Brain microvascular endothelial cell (primary cell): ENCODE measurements around the gene TUBGCP5.

ENCODE experiments used
- DNase-seq: peaks from one replicate; pipeline ENCODE4 v3.0.0-alpha.2; 2020
- H3K27ac ChIP-seq: fragments of 250-450 bp; sonication (Bioruptor Pico); 2 replicates; pipeline ENCODE4 v1.5.1; 2020; ENCODE audit warnings: mild to moderate bottlenecking, moderate library complexity
- H3K27me3 ChIP-seq: fragments of 250-450 bp; sonication (Bioruptor Pico); replicated peaks from 2 replicates; pipeline ENCODE4 v1.5.1; 2020; ENCODE audit warnings: mild to moderate bottlenecking
- H3K36me3 ChIP-seq: fragments of 250-450 bp; sonication (Bioruptor Pico); replicated peaks from 2 replicates; pipeline ENCODE4 v1.5.1; 2020; ENCODE audit warnings: mild to moderate bottlenecking
- H3K4me3 ChIP-seq: 2 replicates; pipeline ENCODE4 v1.5.1; 2011; ENCODE audit warnings: low read depth, mild to moderate bottlenecking, control low read depth, low read length, moderate library complexity
- CTCF ChIP-seq: IDR thresholded peaks from 2 replicates; pipeline ENCODE4 v1.5.1; 2011; ENCODE audit warnings: low read depth, mild to moderate bottlenecking, moderate library complexity, low read length, control low read depth, inconsistent platforms; ENCODE audit errors: missing control alignments
- in situ Hi-C: cut with HindIII; loops from 2 replicates; pipeline ENCODE4 v1.10.0; 2017; ENCODE audit warnings: low sequenced_read_pairs, low pct_ligation_motif_present

TUBGCP5 gene

GRCh38 chr15:22954798-22955543, 84.4 kb downstream of the TUBGCP5 start:
- Histone ChIP-seq H3K4me3 (no peak overlapping the region), H3K36me3 (no peaks in the 10 kb centered on the region), H3K27me3 (no peaks in the 10 kb centered on the region), H3K27ac (no peak overlapping the region)
- no peak for DNase-seq
- TF ChIP-seq CTCF, result no peak
- in situ Hi-C loops, result no loop called here

- H3K4me3 ChIP-seq, result no peak overlapping the region
- H3K27me3 ChIP-seq, result no peaks in the 10 kb centered on the region
- in situ Hi-C loops, result no loop called here
- no peaks in the 10 kb centered on the region for H3K36me3 ChIP-seq
- TF ChIP-seq CTCF, result no peak
- no peak for DNase-seq
- H3K27ac ChIP-seq, result no peak overlapping the region
These were observed 85.0 kb downstream of the TUBGCP5 start for GRCh38 chr15:22954326-22954725.

GRCh38 chr15:22952796-22953579, 86.4 kb downstream of the TUBGCP5 start:
- no peak overlapping the region for H3K4me3 ChIP-seq
- in situ Hi-C loops, result no loop called here
- no peak for TF ChIP-seq CTCF
- H3K36me3 ChIP-seq, result no peaks in the 10 kb centered on the region
- H3K27me3 ChIP-seq, result no peaks in the 10 kb centered on the region
- no peak for DNase-seq
- H3K27ac ChIP-seq, result no peak overlapping the region

- Histone ChIP-seq H3K27ac (no peak overlapping the region), H3K4me3 (no peak overlapping the region), H3K36me3 (no peaks in the 10 kb centered on the region), H3K27me3 (no peaks in the 10 kb centered on the region)
- TF ChIP-seq CTCF, result no peak
- in situ Hi-C loops, result no loop called here
- DNase-seq, result no peak
These were observed 87.7 kb downstream of the TUBGCP5 start for GRCh38 chr15:22951381-22952280.

GRCh38 chr15:22951031-22951380, 88.4 kb downstream of the TUBGCP5 start:
- Histone ChIP-seq H3K36me3 (no peaks in the 10 kb centered on the region), H3K4me3 (no peak overlapping the region), H3K27me3 (no peaks in the 10 kb centered on the region), H3K27ac (no peak overlapping the region)
- in situ Hi-C loops, result no loop called here
- TF ChIP-seq CTCF, result no peak
- DNase-seq, result no peak
